Mucosa of rectum (tissue), 2 donors: ENCODE results near the gene PDE4B.
"Not testable (repeated sequence)": the region's sequence is repeated elsewhere in the genome, so short reads cannot be mapped to it uniquely, and the experiment has no call there.

ENCODE experiments used
- H3K27ac ChIP-seq, 2 donors: one replicate each; pipeline ENCODE4 v1.7.0; 2013; ENCODE audit warnings: inconsistent platforms in 2 of 2, low read depth in 2 of 2, low read length in 2 of 2
- H3K27me3 ChIP-seq, 2 donors: one replicate each; pipeline ENCODE4 v1.7.0; 2013; ENCODE audit warnings: low read length in 2 of 2; ENCODE audit not compliant: control insufficient read depth in 2 of 2, insufficient read depth in 2 of 2
- H3K36me3 ChIP-seq, 2 donors: one replicate each; pipeline ENCODE4 v1.7.0; 2013; ENCODE audit warnings: low read length in 2 of 2; ENCODE audit not compliant: control insufficient read depth in 2 of 2, insufficient read depth in 2 of 2
- H3K4me1 ChIP-seq, 2 donors: one replicate each; pipeline ENCODE4 v1.7.0; 2013; ENCODE audit warnings: low read length in 2 of 2, mild to moderate bottlenecking in 1 of 2; ENCODE audit not compliant: control insufficient read depth in 2 of 2, insufficient read depth in 2 of 2
- H3K4me3 ChIP-seq, 2 donors: one replicate each; pipeline ENCODE4 v1.7.0; 2013; ENCODE audit warnings: low read length in 2 of 2
- H3K9ac ChIP-seq, 2 donors: one replicate each; pipeline ENCODE4 v1.7.0; 2013; ENCODE audit warnings: low read length in 2 of 2, low read depth in 1 of 2, mild to moderate bottlenecking in 1 of 2
- H3K9me3 ChIP-seq, 2 donors: one replicate each; pipeline ENCODE4 v1.7.0; 2013; ENCODE audit warnings: low read length in 2 of 2; ENCODE audit not compliant: control insufficient read depth in 2 of 2
- donor health status: healthy.
- donor health status: Normal muscosa, but diverticular disease.

PDE4B gene

DNA sequence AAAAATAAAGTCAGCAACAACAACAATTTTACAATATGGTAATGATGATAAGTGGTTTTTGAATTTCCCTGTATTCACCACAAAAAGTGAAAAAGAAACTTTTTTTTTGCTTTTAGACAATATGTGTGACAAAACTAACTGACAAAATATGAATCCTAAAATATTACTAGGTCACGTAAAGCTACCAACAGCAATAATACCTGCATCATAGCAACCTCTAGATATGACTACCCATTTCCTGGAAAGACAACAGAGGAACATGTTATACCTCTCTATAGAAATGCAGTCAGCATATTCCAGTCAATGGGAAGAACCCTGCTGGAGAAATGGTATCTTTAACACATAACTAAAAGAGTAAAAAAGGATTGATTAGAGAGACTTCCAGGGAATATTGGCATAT lies 73.7 kb downstream of the PDE4B start:
- Histone ChIP-seq H3K9me3 (no peaks in the 10 kb centered on the region), H3K36me3 (no peaks in the 10 kb centered on the region), H3K27ac (no peak overlapping the region), H3K4me3 (no peak overlapping the region), H3K27me3 (no peaks in the 10 kb centered on the region), H3K9ac (no peak overlapping the region), H3K4me1 (no peaks in the 10 kb centered on the region)

DNA sequence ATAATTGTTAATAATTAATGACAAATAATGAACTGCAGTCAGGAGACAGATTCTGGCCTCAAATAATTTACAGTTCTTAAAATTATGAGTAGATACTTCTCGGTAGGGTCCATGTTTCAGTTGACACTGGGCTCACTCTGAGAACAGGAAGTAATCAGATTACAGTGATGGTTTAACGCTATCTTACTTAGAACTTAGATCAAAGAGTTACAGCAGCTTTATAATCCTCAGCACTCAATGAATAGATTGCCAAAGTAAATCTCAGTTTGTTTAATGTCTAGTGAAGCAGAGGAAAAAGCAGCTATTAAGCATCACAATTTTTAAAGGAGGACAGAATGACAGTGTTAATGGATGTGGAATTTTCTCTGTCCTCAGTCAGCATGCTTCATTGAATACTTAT lies 79.6 kb downstream of the PDE4B start:
- no peak overlapping the region for H3K27ac ChIP-seq
- H3K27me3 ChIP-seq = no peaks in the 10 kb centered on the region
- no peaks in the 10 kb centered on the region for H3K4me1 ChIP-seq
- H3K9ac ChIP-seq = no peak overlapping the region
- no peaks in the 10 kb centered on the region for H3K36me3 ChIP-seq
- H3K9me3 ChIP-seq = no peaks in the 10 kb centered on the region
- H3K4me3 ChIP-seq = no peak overlapping the region

DNA sequence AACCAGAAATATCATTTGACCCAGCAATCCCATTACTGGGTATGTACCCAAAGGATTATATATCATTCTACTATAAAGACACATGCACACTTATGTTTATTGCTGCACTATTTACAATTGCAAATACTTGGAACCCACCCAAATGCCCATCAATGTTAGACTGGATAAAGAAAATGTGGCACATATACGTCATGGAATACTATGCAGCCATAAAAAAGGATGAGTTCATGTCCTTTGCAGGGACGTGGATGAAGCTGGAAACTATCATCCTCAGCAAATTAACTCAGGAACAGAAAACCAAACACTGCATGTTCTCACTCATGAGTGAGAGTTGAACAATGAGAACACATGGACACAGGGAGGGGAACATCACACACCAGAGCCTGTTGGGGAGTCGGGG lies 85.6 kb downstream of the PDE4B start:
- H3K36me3 ChIP-seq = not testable (repeated sequence)

DNA sequence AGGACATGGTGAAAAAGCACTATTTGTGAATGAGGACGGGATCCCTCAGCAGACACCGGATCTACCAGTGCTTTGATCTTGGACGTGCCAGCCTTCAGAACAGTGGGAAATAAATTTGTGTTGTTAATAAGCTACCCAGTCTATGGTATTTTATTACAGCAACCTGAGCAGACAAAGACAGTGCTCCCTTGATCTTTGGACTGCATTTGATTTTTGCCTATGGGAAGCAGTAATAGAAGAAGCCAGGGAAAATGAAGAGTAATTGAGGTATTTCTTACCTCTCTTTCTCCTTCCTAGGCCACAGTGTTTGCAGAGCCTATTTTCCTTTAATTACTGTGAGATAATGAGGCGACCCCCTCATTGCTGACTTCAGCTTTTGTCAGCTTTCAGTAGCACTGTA lies 87.9 kb downstream of the PDE4B start:
- no peak overlapping the region for H3K4me3 ChIP-seq

More for the DNA sequence above, 85.6 kb downstream of the PDE4B start:
- H3K27me3 ChIP-seq, H3K27ac ChIP-seq, H3K9me3 ChIP-seq, H3K4me1 ChIP-seq, H3K4me3 ChIP-seq, H3K9ac ChIP-seq: not testable (repeated sequence)

DNA sequence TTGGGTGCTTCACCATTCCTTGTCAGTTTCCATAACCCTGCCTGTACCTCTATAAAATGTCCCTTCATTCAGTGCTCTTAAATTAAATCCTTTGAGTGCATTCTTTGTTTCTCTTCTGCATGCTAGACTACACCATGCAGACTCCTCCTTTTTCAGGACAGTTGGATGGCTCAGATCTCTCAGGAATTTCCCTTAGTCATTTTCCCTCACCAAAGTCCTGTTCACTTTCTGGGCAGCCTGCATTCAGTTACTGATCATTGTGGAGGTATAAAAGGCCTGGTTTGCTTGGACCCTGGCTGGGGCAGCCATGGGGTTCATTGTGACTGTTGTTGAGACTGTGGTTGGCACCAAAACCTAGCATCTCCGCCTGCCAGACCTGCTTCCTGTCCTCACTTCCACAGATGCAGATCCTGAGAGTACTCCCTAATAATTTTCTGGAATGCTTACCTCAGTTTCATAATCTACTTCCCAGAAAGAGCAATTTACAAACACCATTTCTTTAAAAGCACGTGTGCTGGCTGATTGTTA lies 88.4 kb downstream of the PDE4B start:
- no peak overlapping the region for H3K27ac ChIP-seq
- no peaks in the 10 kb centered on the region for H3K9me3 ChIP-seq
- H3K4me1 ChIP-seq = no peaks in the 10 kb centered on the region
- H3K4me3 ChIP-seq = no peak overlapping the region
- no peaks in the 10 kb centered on the region for H3K36me3 ChIP-seq
- no peak overlapping the region for H3K9ac ChIP-seq
- H3K27me3 ChIP-seq = no peaks in the 10 kb centered on the region

More for the DNA sequence above, 87.9 kb downstream of the PDE4B start:
- no peak overlapping the region for H3K27ac ChIP-seq
- no peaks in the 10 kb centered on the region for H3K27me3 ChIP-seq
- H3K9ac ChIP-seq = no peak overlapping the region
- no peaks in the 10 kb centered on the region for H3K9me3 ChIP-seq
- no peaks in the 10 kb centered on the region for H3K36me3 ChIP-seq
- no peaks in the 10 kb centered on the region for H3K4me1 ChIP-seq

DNA sequence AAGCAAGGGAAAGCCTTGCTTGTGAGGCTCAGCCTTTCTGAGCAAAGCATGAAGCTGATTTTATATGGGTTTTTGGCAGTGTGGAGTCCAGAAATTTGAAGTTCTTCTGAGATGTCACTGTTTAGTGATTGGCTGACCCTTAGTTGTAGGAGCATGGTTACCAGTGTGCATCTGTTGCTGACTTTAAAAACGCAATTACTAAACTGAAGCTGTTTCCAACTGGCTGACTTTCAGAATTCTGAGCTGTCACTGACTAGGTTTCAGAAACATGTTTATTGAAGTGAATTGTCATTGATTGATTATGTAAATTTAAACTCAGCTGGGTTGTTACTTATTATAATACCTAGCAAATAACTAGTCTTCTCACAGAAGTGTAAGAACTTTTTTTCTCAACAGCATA lies 89.4 kb downstream of the PDE4B start:
- Histone ChIP-seq H3K36me3 (no peaks in the 10 kb centered on the region), H3K27me3 (no peaks in the 10 kb centered on the region), H3K27ac (no peak overlapping the region), H3K4me1 (no peaks in the 10 kb centered on the region), H3K9me3 (no peaks in the 10 kb centered on the region), H3K9ac (no peak overlapping the region), H3K4me3 (no peak overlapping the region)

DNA sequence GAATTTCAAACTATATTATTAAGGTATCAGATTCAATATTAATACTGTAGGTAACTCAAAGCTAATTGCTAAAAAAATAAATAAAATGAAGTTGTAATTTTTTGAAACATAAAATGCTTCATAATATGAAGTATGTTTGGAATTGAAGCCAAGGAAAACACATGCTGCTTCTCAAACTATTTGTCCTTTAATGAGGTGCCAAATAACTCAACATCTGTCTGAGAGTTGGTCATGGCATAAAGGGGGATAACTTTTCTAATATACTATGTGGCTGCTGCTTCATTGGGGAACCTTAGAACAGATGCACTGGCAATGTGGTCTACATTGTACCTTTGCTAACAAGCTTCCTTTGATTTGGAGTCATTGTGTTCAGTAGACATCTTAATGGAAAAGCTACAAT lies 96.7 kb downstream of the PDE4B start:
- Histone ChIP-seq H3K36me3 (no peaks in the 10 kb centered on the region), H3K4me1 (no peaks in the 10 kb centered on the region), H3K4me3 (no peak overlapping the region), H3K27ac (no peak overlapping the region), H3K9ac (no peak overlapping the region), H3K27me3 (no peaks in the 10 kb centered on the region), H3K9me3 (no peaks in the 10 kb centered on the region)

DNA sequence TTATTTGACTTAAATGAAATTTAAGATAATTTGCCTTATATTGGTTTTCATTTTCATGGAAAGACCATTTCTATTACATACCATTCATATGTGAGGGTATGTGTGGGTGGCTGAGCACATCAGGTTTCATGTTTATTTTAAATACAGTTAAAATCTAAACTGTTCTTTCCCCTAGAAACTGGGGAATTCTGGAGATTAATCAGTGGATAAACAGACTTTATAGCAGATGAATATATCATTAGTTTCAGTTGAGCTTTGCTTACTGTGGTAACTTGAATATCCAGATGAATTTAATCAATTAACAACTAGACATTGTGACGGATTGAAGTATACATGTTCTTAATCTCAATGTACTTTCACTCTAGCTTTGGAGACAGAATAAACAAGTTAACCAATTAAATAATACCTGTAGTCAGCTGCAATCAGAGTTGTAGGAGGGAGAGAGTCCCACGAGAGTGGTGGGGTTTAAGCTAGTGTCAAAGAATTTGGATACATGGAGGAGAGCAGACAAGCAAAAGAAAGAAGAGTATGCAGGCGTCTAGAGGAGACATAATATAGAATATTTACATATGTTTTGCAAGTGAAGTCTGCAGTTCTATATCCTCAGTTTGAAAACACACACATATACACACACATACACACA lies 97.6 kb downstream of the PDE4B start:
- no peaks in the 10 kb centered on the region for H3K27me3 ChIP-seq
- no peaks in the 10 kb centered on the region for H3K36me3 ChIP-seq
- no peaks in the 10 kb centered on the region for H3K4me1 ChIP-seq
- no peaks in the 10 kb centered on the region for H3K9me3 ChIP-seq
- no peak overlapping the region for H3K9ac ChIP-seq
- no peak overlapping the region for H3K4me3 ChIP-seq
- H3K27ac ChIP-seq = no peak overlapping the region

DNA sequence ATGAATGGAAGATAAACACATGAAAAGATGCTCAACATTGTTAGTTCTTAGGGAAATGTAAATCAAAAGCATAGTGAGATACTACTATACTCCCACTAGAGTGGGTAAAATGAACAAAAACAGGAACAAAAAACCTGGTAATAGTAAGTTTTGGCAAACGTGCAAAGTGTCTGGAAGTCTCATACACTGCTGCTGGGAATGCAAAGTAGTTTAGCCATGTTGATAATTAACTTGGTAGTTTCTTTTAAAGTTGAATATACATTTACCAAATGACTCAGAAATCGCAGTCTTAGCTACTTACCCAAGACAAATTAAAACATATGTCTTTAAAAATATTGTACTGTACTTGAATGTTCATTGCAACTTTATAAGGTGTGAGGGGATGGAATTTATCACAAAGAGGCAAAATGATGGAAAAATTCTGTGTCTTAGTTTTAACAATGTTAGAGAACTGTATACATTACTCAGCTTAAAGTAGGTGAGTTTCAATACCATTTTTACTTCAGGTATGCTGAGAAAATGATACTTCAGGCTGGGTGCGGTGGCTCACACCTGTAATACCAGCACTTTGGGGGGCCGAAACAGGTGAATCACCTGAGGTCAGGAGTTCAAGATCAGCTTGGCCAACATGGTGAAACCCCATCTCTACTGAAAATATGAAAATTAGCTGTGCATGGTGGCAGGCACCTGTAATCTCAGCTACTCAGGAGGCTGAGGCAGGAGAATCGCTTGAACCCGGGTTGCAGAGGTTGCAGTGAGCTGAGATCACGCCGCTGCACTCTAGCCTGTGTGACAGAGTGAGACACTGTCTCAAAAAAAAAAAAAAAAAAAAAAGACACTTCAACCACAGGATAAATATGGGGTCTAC lies 102.3 kb downstream of the PDE4B start:
- no peaks in the 10 kb centered on the region for H3K9me3 ChIP-seq
- no peaks in the 10 kb centered on the region for H3K4me1 ChIP-seq

DNA sequence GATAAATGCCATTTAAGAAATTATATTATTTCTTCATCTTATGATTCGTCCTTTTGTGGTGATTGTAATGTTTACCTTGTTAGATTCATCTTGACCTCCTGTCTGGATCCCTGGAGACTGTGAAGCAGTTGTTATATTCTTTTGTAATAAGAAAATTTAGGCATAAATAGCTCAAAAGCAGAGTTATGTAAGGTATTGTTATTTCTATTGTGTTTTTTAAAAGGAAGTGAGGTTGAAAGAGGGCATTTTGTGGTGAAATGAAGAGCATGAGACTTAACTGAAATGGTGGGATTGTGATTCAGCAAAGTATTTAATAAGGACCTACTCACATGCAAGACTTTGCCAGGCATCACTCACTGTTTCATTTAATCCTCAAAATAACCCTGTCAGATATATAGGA lies 104.0 kb downstream of the PDE4B start:
- H3K27ac ChIP-seq = no peak overlapping the region
- H3K4me3 ChIP-seq = no peak overlapping the region
- H3K27me3 ChIP-seq = no peaks in the 10 kb centered on the region
- H3K4me1 ChIP-seq = no peaks in the 10 kb centered on the region
- no peaks in the 10 kb centered on the region for H3K36me3 ChIP-seq
- H3K9ac ChIP-seq = no peak overlapping the region
- H3K9me3 ChIP-seq = no peaks in the 10 kb centered on the region

More for the DNA sequence above, 102.3 kb downstream of the PDE4B start:
- Histone ChIP-seq H3K27ac (no peak overlapping the region), H3K27me3 (no peaks in the 10 kb centered on the region), H3K4me3 (no peak overlapping the region), H3K36me3 (no peaks in the 10 kb centered on the region), H3K9ac (no peak overlapping the region)
